OCI-LY3 (cell line): ENCODE data around the gene PLEKHO1.
"Not testable (repeated sequence)": the region's sequence is repeated elsewhere in the genome, so short reads cannot be mapped to it uniquely, and the experiment has no call there.

Source experiments
- H2AFZ ChIP-seq: fragments of 200-600, 300-600 bp; shearing (Covaris generic); 2 replicates; pipeline ENCODE4 v1.6.0; 2014; ENCODE audit warnings: antibody characterized with exemption, low read depth, low read length
- H3K27ac ChIP-seq: fragments of 200-600, 300-600 bp; sonication (generic); 2 replicates; pipeline ENCODE4 v1.5.1; 2014; ENCODE audit warnings: mild to moderate bottlenecking, low read length, moderate library complexity, mixed read lengths
- H3K27me3 ChIP-seq: fragments of 200-600, 300-600 bp; sonication (generic); 2 replicates; pipeline ENCODE4 v1.6.1; 2014; ENCODE audit warnings: low read depth, low read length, mixed read lengths
- H3K36me3 ChIP-seq: fragments of 200-600, 300-600 bp; sonication (generic); replicated peaks from 2 replicates; pipeline ENCODE3; 2014; ENCODE audit warnings: low read depth, low read length, mixed read lengths
- H3K4me1 ChIP-seq: fragments of 300-600, 200-600 bp; sonication (generic); 2 replicates; pipeline ENCODE4 v1.6.1; 2014; ENCODE audit warnings: low read length, mixed read lengths
- H3K4me2 ChIP-seq: fragments of 200-600, 300-600 bp; sonication (generic); 2 replicates; pipeline ENCODE4 v1.6.1; 2014; ENCODE audit warnings: low read length, mixed read lengths
- H3K4me3 ChIP-seq: fragments of 300-600, 200-600 bp; sonication (generic); 2 replicates; pipeline ENCODE4 v1.5.1; 2014; ENCODE audit warnings: antibody characterized with exemption, mild to moderate bottlenecking, low read length, moderate library complexity
- H3K79me2 ChIP-seq: fragments of 300-600, 200-600 bp; shearing (Covaris generic); 2 replicates; pipeline ENCODE4 v1.6.1; 2014; ENCODE audit warnings: mild to moderate bottlenecking, low read length, mixed read lengths
- H3K9ac ChIP-seq: fragments of 300-600, 200-600 bp; shearing (Covaris generic); 2 replicates; pipeline ENCODE4 v1.6.0; 2014; ENCODE audit warnings: mild to moderate bottlenecking, low read length, moderate library complexity
- H3K9me3 ChIP-seq: fragments of 200-600, 300-600 bp; shearing (Covaris generic); 2 replicates; pipeline ENCODE4 v1.6.1; 2014; ENCODE audit warnings: low read length, mixed read lengths; ENCODE audit not compliant: insufficient read depth
- H4K20me1 ChIP-seq: fragments of 200-600, 300-600 bp; sonication (generic); 2 replicates; pipeline ENCODE4 v1.6.1; 2016; ENCODE audit warnings: low read length, mixed read lengths; ENCODE audit not compliant: insufficient read depth
- CTCF ChIP-seq: fragments of 200-600, 300-600 bp; sonication (generic); IDR thresholded peaks from 2 replicates; pipeline ENCODE4 v1.5.1; 2014; ENCODE audit warnings: antibody characterized with exemption, low read length, low read depth
- EZH2phosphoT487 ChIP-seq: fragments of 200-600 bp; shearing (Covaris generic); IDR thresholded peaks from 2 replicates; pipeline ENCODE4 v1.6.1; 2018; ENCODE audit warnings: antibody characterized with exemption, mixed run types, low read depth

Gene PLEKHO1

GRCh38 chr1:150142083-150142482 is 7.6 kb upstream of the PLEKHO1 start:
- Histone ChIP-seq H3K4me3 (no peak overlapping the region), H3K79me2 (no peaks in the 10 kb centered on the region), H3K36me3 (no peaks in the 10 kb centered on the region), H3K9me3 (no peaks in the 10 kb centered on the region), H3K9ac (no peak overlapping the region), H4K20me1 (no peaks in the 10 kb centered on the region), H2AFZ (no peak overlapping the region), H3K27me3 (no peaks in the 10 kb centered on the region), H3K27ac (no peak overlapping the region), H3K4me1 (no peaks in the 10 kb centered on the region), H3K4me2 (no peak overlapping the region)
- TF ChIP-seq EZH2phosphoT487 (no peak), CTCF (no peak)

- H3K9ac ChIP-seq = no peak overlapping the region
- peaks cover 3% of the 10 kb centered on the region for H3K36me3 ChIP-seq
- no peak overlapping the region for H2AFZ ChIP-seq
- H3K27ac ChIP-seq = no peak overlapping the region
- H3K79me2 ChIP-seq = peaks cover 19% of the 10 kb centered on the region
- H3K4me2 ChIP-seq = no peak overlapping the region
- no peaks in the 10 kb centered on the region for H3K9me3 ChIP-seq
- TF ChIP-seq CTCF (no peak), EZH2phosphoT487 (no peak)
- H4K20me1 ChIP-seq = no peaks in the 10 kb centered on the region
- H3K4me3 ChIP-seq = no peak overlapping the region
- no peaks in the 10 kb centered on the region for H3K27me3 ChIP-seq
- peaks cover 10% of the 10 kb centered on the region for H3K4me1 ChIP-seq
These were observed 5.1 kb upstream of the PLEKHO1 start for GRCh38 chr1:150144606-150145005.

GRCh38 chr1:150146016-150146415 is 3.7 kb upstream of the PLEKHO1 start:
- H3K4me2 ChIP-seq, H3K27ac ChIP-seq, H3K4me3 ChIP-seq, H3K9me3 ChIP-seq, H3K27me3 ChIP-seq, H3K9ac ChIP-seq, H3K4me1 ChIP-seq, H4K20me1 ChIP-seq, H3K36me3 ChIP-seq, H2AFZ ChIP-seq: not testable (repeated sequence)
- peaks cover 34% of the 10 kb centered on the region for H3K79me2 ChIP-seq

- Histone ChIP-seq H3K36me3 (peaks cover 18% of the 10 kb centered on the region), H3K27me3 (no peaks in the 10 kb centered on the region), H3K4me1 (peaks cover 16% of the 10 kb centered on the region), H3K4me3 (no peak overlapping the region), H2AFZ (no peak overlapping the region), H3K79me2 (peaks cover 43% of the 10 kb centered on the region), H4K20me1 (no peaks in the 10 kb centered on the region), H3K27ac (no peak overlapping the region), H3K9ac (no peak overlapping the region), H3K4me2 (no peak overlapping the region), H3K9me3 (no peaks in the 10 kb centered on the region)
- no peak for TF ChIP-seq EZH2phosphoT487
- TF ChIP-seq CTCF = no peak
These were observed 2.7 kb upstream of the PLEKHO1 start for GRCh38 chr1:150146849-150147542.
